Choroid plexus epithelial cell (primary cell): ENCODE results near the gene TRIM62.

Experiments
- DNase-seq: peaks from one replicate; pipeline ENCODE4 v3.0.0-alpha.2; 2010; ENCODE audit warnings: low read depth
- H3K4me3 ChIP-seq: 2 replicates; pipeline ENCODE4 v1.5.1; 2011; ENCODE audit warnings: low read depth, mild to moderate bottlenecking, control low read depth, low read length, moderate library complexity
- CTCF ChIP-seq: conservative IDR thresholded peaks from 2 replicates; pipeline ENCODE4 v1.5.1; 2011; ENCODE audit warnings: low read depth, mild to moderate bottlenecking, control low read depth, inconsistent platforms, low read length, moderate library complexity

TRIM62 gene

GRCh38 chr1:33220676-33221384, 39.0 kb upstream of the TRIM62 start:
- no peak for TF ChIP-seq CTCF
- H3K4me3 ChIP-seq, result no peak overlapping the region
- no peak for DNase-seq

GRCh38 chr1:33219886-33220661, 38.2 kb upstream of the TRIM62 start:
- peak; percentile 29 for TF ChIP-seq CTCF

GRCh38 chr1:33211972-33212371, 30.1 kb upstream of the TRIM62 start:
- H3K4me3 ChIP-seq, result no peak overlapping the region
- TF ChIP-seq CTCF, result no peak
- DNase-seq, result no peak

More at GRCh38 chr1:33219886-33220661, 38.2 kb upstream of the TRIM62 start:
- no peak overlapping the region for H3K4me3 ChIP-seq
- DNase-seq, result no peak

- TF ChIP-seq CTCF, result no peak
- H3K4me3 ChIP-seq, result no peak overlapping the region
These were observed 24.5 kb upstream of the TRIM62 start for GRCh38 chr1:33206340-33206739.

GRCh38 chr1:33195556-33195955, 13.7 kb upstream of the TRIM62 start:
- H3K4me3 ChIP-seq, result no peak overlapping the region
- DNase-seq, result peak; percentile 50
- no peak for TF ChIP-seq CTCF

More at GRCh38 chr1:33206340-33206739, 24.5 kb upstream of the TRIM62 start:
- DNase-seq, result no peak

GRCh38 chr1:33191731-33192275, 10.0 kb upstream of the TRIM62 start:
- H3K4me3 ChIP-seq, result no peak overlapping the region
- DNase-seq, result no peak
- TF ChIP-seq CTCF, result no peak
